HFF-Myc (cell line): ENCODE data around the gene DYRK4.

Source experiments
- DNase-seq: peaks from one replicate; pipeline ENCODE4 v3.0.0-alpha.2; 2011; ENCODE audit warnings: low read depth; ENCODE audit errors: extremely low read depth
- H3K4me3 ChIP-seq: replicated peaks from 2 replicates; pipeline ENCODE4 v1.5.1; 2011; ENCODE audit warnings: low read depth, mild to moderate bottlenecking, control low read depth, low read length
- CTCF ChIP-seq: IDR thresholded peaks from 2 replicates; pipeline ENCODE4 v1.5.1; 2012; ENCODE audit warnings: mild to moderate bottlenecking, low read depth, low read length, control low read depth; ENCODE audit errors: missing control alignments

Gene DYRK4

DNA sequence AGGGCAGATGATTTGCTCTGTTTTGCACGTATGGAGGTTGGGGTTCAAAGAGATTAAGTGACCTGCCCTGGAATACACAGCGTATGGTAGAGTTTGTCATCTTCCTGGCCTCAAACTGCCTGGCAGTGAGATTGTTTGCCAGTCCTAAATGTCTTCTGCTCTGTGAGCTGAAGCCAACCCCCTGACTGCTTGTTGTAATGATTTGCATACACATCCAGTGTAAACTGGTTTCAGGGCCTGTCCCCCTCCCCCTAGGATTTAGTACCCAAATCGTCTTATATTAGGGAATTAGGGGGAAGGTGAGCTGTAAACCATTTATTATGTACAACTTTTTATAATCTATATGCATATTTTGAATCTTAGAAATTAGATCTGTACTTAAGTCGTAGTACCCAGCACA lies 48.5 kb downstream of the DYRK4 start:
- TF ChIP-seq CTCF: no peak
- no peak overlapping the region for H3K4me3 ChIP-seq
- DNase-seq: no peak

GRCh38 chr12:4615667-4616066 lies 53.7 kb downstream of the DYRK4 start:
- H3K4me3 ChIP-seq: no peak overlapping the region
- TF ChIP-seq CTCF: no peak
- no peak for DNase-seq

DNA sequence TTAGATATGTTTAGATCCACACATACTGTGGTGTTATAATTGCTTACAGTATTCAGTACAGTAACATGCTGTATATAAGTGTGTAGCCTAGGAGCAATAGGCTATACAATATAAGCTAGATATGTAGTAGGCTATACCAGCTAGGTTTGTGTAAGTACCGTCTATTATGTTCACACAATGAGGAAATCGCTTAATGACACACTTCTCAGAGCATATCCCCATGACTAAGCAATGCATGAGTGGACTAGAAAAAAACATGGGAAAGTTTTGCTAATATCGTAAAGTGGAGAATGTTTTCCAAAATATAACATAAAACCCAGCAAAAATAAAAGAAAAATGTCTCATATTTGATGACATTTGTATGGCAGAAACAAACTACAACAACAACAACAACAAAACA lies 59.5 kb downstream of the DYRK4 start:
- DNase-seq: no peak
- H3K4me3 ChIP-seq: no peak overlapping the region
- TF ChIP-seq CTCF: no peak

DNA sequence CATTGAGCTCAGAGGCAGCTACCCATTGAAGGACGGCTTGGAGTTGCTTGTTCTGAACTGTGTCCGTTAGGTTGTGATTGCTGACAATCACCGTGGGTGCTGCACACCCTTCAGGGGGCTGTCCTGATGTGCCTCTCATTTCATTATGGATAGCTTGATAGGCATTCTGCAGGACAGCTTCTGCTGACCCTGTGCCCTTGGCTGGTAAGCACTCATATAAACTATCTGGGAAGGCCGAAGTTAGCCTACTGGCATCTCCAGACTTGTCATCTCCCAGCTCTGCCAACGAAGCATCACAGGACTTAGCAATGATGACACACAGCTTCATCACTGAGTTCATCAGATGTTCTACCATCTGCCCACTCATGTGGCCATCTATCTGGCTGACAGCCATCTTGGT lies 64.5 kb downstream of the DYRK4 start:
- no peak overlapping the region for H3K4me3 ChIP-seq
- DNase-seq: no peak
- no peak for TF ChIP-seq CTCF

DNA sequence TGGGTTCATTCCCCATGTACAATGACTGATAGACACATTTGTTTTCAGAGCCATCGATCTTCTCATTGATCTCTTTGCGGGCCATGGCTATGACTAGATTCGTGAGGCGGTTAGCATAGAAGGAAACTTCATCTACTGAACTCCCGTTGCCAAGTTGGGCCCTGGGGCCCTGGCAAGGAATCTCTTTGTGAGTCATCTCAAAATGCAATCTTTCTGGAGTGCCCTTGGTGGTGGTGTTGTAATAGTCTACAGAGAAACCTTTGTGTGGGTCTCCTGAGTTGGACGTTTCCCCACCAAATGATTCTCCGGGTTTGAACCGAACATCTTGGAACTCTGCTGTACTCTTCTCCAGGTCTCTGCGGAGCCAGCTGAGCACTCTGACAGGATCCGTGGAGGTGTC lies 66.4 kb downstream of the DYRK4 start:
- H3K4me3 ChIP-seq: no peak overlapping the region
- no peak for TF ChIP-seq CTCF
- no peak for DNase-seq

- no peak overlapping the region for H3K4me3 ChIP-seq
- no peak for DNase-seq
- no peak for TF ChIP-seq CTCF
Measured at GRCh38 chr12:4630262-4630661, 68.3 kb downstream of the DYRK4 start.

DNA sequence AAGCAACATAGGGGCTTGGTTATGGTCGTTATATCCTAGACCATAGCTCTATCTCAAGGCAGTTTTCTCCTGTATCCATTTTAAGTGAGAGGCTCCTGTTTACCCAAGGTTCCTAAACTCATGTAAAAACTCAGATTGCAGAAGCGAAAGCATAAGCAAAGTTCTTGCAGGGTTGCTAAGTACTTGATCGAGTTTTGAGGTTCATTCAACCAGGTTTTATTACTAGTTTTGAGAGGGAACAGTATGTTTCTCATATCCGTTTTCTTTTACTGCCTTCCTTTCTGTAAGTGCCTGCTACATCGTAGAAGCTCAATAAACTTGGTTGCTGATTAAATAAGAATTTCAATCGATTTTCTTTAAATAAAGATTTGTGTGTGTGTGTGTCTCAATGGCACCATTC lies 81.7 kb downstream of the DYRK4 start:
- no peak overlapping the region for H3K4me3 ChIP-seq
- TF ChIP-seq CTCF: no peak
- no peak for DNase-seq
